ENCODE data around the gene FITM2.

GRCh38 chr20:44268802-44269201 lies 42.2 kb downstream of the FITM2 start:
- TF ChIP-seq CTCF (IDR thresholded peaks at IDR 0.05; ENCODE audit: low read depth, low read length, poor library complexity, severe bottlenecking): no peak
- no peak for TF ChIP-seq EZH2phosphoT487 (IDR thresholded peaks at IDR 0.05; ENCODE audit: borderline replicate concordance, low read length)

Data from DOHH2 (cell line).